GM23338 (cell line): ENCODE measurements around the gene CEP350.

Experiments used
- CREB1 ChIP-seq: fragments of 250-450 bp; sonication (Bioruptor Pico); IDR thresholded peaks from 2 replicates; pipeline ENCODE4 v1.5.0; 2020; ENCODE audit warnings: low read depth, mild to moderate bottlenecking, moderate library complexity
- EZH2 ChIP-seq: fragments of 200-600 bp; sonication (generic); IDR thresholded peaks from one replicate; pipeline ENCODE4 v1.8.0; 2017; ENCODE audit warnings: antibody characterized with exemption, mild to moderate bottlenecking, low read depth; ENCODE audit not compliant: unreplicated experiment
- EZH2phosphoT487 ChIP-seq: fragments of 200-600 bp; sonication (generic); IDR thresholded peaks from one replicate; pipeline ENCODE4 v1.8.1; 2018; ENCODE audit warnings: antibody characterized with exemption; ENCODE audit not compliant: unreplicated experiment
- POLR2AphosphoS5 ChIP-seq: IDR thresholded peaks from 2 replicates; pipeline ENCODE4 v1.6.1; 2016; ENCODE audit warnings: antibody characterized with exemption, low read depth
- STAT1 ChIP-seq: IDR thresholded peaks from one replicate; pipeline ENCODE4 v1.6.1; 2016; ENCODE audit warnings: antibody characterized with exemption; ENCODE audit not compliant: unreplicated experiment
- ZNF331 ChIP-seq: fragments of 250-450 bp; sonication (Bioruptor Pico); IDR thresholded peaks from 2 replicates; pipeline ENCODE4 v1.5.0; 2020; ENCODE audit warnings: low read depth, mild to moderate bottlenecking, moderate library complexity
- TF ChIP-seq, protein P1 (sequence below), 2 experiments: fragments of 200-600 bp in 1 of 2; sonication (generic) in 1 of 2; conservative IDR thresholded peaks; 2 replicates each; pipeline versions ENCODE4 v1.5.1 to v1.6.1; 2016 to 2017; ENCODE audit warnings: antibody characterized with exemption in 2 of 2, low read depth in 2 of 2, mild to moderate bottlenecking in 2 of 2, moderate library complexity in 1 of 2
- TF ChIP-seq, protein P2 (sequence below): IDR thresholded peaks from one replicate; pipeline ENCODE4 v1.6.1; 2018; ENCODE audit warnings: antibody characterized with exemption; ENCODE audit not compliant: unreplicated experiment
- TF ChIP-seq, protein P3 (sequence below): IDR thresholded peaks from 2 replicates; pipeline ENCODE4 v1.6.1; 2016; ENCODE audit warnings: antibody characterized with exemption

DNA sequence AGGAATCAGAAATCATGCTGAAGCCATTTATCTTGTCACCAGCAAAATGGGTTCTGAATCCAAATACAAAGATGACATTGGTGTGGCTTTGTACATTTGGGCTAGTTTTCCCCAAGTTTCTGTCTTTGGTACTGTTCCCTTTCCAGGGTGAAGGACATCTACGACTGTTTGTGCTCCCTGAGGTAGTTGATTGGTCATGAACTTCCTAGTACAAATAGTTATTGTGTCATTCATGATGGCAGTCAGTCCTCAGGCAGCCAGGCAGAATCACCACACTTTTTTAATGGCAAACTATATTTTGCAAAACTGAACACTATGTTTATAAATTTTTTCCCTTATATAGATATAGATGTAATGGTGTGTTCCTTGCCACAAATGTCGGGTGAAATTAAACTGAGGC lies 46.0 kb downstream of the CEP350 start:
- TF ChIP-seq, protein P1, sequence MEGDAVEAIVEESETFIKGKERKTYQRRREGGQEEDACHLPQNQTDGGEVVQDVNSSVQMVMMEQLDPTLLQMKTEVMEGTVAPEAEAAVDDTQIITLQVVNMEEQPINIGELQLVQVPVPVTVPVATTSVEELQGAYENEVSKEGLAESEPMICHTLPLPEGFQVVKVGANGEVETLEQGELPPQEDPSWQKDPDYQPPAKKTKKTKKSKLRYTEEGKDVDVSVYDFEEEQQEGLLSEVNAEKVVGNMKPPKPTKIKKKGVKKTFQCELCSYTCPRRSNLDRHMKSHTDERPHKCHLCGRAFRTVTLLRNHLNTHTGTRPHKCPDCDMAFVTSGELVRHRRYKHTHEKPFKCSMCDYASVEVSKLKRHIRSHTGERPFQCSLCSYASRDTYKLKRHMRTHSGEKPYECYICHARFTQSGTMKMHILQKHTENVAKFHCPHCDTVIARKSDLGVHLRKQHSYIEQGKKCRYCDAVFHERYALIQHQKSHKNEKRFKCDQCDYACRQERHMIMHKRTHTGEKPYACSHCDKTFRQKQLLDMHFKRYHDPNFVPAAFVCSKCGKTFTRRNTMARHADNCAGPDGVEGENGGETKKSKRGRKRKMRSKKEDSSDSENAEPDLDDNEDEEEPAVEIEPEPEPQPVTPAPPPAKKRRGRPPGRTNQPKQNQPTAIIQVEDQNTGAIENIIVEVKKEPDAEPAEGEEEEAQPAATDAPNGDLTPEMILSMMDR (conservative IDR thresholded peaks at IDR 0.05; ENCODE audit: low read depth in 2 of 2): no peak
- TF ChIP-seq, protein P2, sequence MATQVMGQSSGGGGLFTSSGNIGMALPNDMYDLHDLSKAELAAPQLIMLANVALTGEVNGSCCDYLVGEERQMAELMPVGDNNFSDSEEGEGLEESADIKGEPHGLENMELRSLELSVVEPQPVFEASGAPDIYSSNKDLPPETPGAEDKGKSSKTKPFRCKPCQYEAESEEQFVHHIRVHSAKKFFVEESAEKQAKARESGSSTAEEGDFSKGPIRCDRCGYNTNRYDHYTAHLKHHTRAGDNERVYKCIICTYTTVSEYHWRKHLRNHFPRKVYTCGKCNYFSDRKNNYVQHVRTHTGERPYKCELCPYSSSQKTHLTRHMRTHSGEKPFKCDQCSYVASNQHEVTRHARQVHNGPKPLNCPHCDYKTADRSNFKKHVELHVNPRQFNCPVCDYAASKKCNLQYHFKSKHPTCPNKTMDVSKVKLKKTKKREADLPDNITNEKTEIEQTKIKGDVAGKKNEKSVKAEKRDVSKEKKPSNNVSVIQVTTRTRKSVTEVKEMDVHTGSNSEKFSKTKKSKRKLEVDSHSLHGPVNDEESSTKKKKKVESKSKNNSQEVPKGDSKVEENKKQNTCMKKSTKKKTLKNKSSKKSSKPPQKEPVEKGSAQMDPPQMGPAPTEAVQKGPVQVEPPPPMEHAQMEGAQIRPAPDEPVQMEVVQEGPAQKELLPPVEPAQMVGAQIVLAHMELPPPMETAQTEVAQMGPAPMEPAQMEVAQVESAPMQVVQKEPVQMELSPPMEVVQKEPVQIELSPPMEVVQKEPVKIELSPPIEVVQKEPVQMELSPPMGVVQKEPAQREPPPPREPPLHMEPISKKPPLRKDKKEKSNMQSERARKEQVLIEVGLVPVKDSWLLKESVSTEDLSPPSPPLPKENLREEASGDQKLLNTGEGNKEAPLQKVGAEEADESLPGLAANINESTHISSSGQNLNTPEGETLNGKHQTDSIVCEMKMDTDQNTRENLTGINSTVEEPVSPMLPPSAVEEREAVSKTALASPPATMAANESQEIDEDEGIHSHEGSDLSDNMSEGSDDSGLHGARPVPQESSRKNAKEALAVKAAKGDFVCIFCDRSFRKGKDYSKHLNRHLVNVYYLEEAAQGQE: no peak
- TF ChIP-seq EZH2phosphoT487: no peak
- TF ChIP-seq POLR2AphosphoS5: no peak
- TF ChIP-seq EZH2: no peak
- TF ChIP-seq, protein P3, sequence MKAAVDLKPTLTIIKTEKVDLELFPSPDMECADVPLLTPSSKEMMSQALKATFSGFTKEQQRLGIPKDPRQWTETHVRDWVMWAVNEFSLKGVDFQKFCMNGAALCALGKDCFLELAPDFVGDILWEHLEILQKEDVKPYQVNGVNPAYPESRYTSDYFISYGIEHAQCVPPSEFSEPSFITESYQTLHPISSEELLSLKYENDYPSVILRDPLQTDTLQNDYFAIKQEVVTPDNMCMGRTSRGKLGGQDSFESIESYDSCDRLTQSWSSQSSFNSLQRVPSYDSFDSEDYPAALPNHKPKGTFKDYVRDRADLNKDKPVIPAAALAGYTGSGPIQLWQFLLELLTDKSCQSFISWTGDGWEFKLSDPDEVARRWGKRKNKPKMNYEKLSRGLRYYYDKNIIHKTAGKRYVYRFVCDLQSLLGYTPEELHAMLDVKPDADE: no peak
- TF ChIP-seq CREB1 (CRISPR knock-in tag): no peak
- no peak for TF ChIP-seq ZNF331 (CRISPR knock-in tag)
- TF ChIP-seq STAT1: no peak
